Mucosa of rectum (tissue), 2 donors: ENCODE measurements around the gene TBC1D3C.
"Not testable (repeated sequence)": the region's sequence is repeated elsewhere in the genome, so short reads cannot be mapped to it uniquely, and the experiment has no call there.

Source experiments
- H3K27ac ChIP-seq, 2 donors: one replicate each; pipeline ENCODE4 v1.7.0; 2013; ENCODE audit warnings: inconsistent platforms in 2 of 2, low read depth in 2 of 2, low read length in 2 of 2
- H3K27me3 ChIP-seq, 2 donors: one replicate each; pipeline ENCODE4 v1.7.0; 2013; ENCODE audit warnings: low read length in 2 of 2; ENCODE audit not compliant: control insufficient read depth in 2 of 2, insufficient read depth in 2 of 2
- H3K36me3 ChIP-seq, 2 donors: one replicate each; pipeline ENCODE4 v1.7.0; 2013; ENCODE audit warnings: low read length in 2 of 2; ENCODE audit not compliant: control insufficient read depth in 2 of 2, insufficient read depth in 2 of 2
- H3K4me1 ChIP-seq, 2 donors: one replicate each; pipeline ENCODE4 v1.7.0; 2013; ENCODE audit warnings: low read length in 2 of 2, mild to moderate bottlenecking in 1 of 2; ENCODE audit not compliant: control insufficient read depth in 2 of 2, insufficient read depth in 2 of 2
- H3K4me3 ChIP-seq, 2 donors: one replicate each; pipeline ENCODE4 v1.7.0; 2013; ENCODE audit warnings: low read length in 2 of 2
- H3K9ac ChIP-seq, 2 donors: one replicate each; pipeline ENCODE4 v1.7.0; 2013; ENCODE audit warnings: low read length in 2 of 2, low read depth in 1 of 2, mild to moderate bottlenecking in 1 of 2
- H3K9me3 ChIP-seq, 2 donors: one replicate each; pipeline ENCODE4 v1.7.0; 2013; ENCODE audit warnings: low read length in 2 of 2; ENCODE audit not compliant: control insufficient read depth in 2 of 2
- donor health status: healthy.
- donor health status: Normal muscosa, but diverticular disease.

The TBC1D3C gene

GRCh38 chr17:38068534-38068933 is at the start of gene TBC1D3C:
Gene TBC1D3C, minus strand, starts transcription at chr17:38068634. Its CDS starts 1,568 bp downstream, at chr17:38067066.
- H3K4me1 ChIP-seq, H3K36me3 ChIP-seq, H3K9me3 ChIP-seq, H3K27ac ChIP-seq, H3K27me3 ChIP-seq, H3K9ac ChIP-seq, H3K4me3 ChIP-seq: not testable (repeated sequence)

- H3K36me3 ChIP-seq, H3K27me3 ChIP-seq, H3K4me1 ChIP-seq, H3K4me3 ChIP-seq, H3K27ac ChIP-seq, H3K9me3 ChIP-seq, H3K9ac ChIP-seq: not testable (repeated sequence)
These were observed 30.8 kb upstream of the TBC1D3C start for GRCh38 chr17:38099262-38099661.

- H3K4me1 ChIP-seq, H3K4me3 ChIP-seq, H3K27ac ChIP-seq, H3K9ac ChIP-seq, H3K9me3 ChIP-seq, H3K27me3 ChIP-seq, H3K36me3 ChIP-seq: not testable (repeated sequence)
These were observed 25.7 kb upstream of the TBC1D3C start for GRCh38 chr17:38094059-38094694.

- not testable (repeated sequence) for H3K9ac ChIP-seq, H3K4me1 ChIP-seq, H3K4me3 ChIP-seq, H3K9me3 ChIP-seq, H3K36me3 ChIP-seq, H3K27me3 ChIP-seq, H3K27ac ChIP-seq
These were observed 19.7 kb upstream of the TBC1D3C start for GRCh38 chr17:38088120-38088519.

- H3K9me3 ChIP-seq, H3K27ac ChIP-seq, H3K36me3 ChIP-seq, H3K4me3 ChIP-seq, H3K4me1 ChIP-seq, H3K27me3 ChIP-seq, H3K9ac ChIP-seq: not testable (repeated sequence)
These were observed 18.9 kb upstream of the TBC1D3C start for GRCh38 chr17:38087344-38087743.
